Activated CD8-positive, alpha-beta memory T cell treated with anti-CD3 and anti-CD28 coated beads for 1 hour (primary cell): ENCODE results near the gene IKZF4.
"Not testable (repeated sequence)": the region's sequence is repeated elsewhere in the genome, so short reads cannot be mapped to it uniquely, and the experiment has no call there.

ENCODE experiments used
- DNase-seq, 2 donors: peaks; one replicate each; pipeline ENCODE4 v3.0.0-alpha.2; 2020; ENCODE audit warnings: low read depth in 1 of 2; ENCODE audit errors: extremely low read depth in 1 of 2

The IKZF4 gene

GRCh38 chr12:56020423-56021184 is at the start of gene IKZF4:
IKZF4 (plus strand) TSS chr12:56021043; CDS start chr12:56021494, 451 bp downstream.
- no peak for DNase-seq

- no peak for DNase-seq
Observed at GRCh38 chr12:55972042-55972441, 48.8 kb upstream of the IKZF4 start.

GRCh38 chr12:55972456-55972855 is 48.4 kb upstream of the IKZF4 start:
- DNase-seq, result no peak

- no peak for DNase-seq
Observed at GRCh38 chr12:55972911-55973598, 47.8 kb upstream of the IKZF4 start.

GRCh38 chr12:55973599-55974307 is 47.1 kb upstream of the IKZF4 start, which contains the start of gene RAB5B:
RAB5B (plus strand) TSS chr12:55974078; CDS start chr12:55986961, 12,883 bp downstream.
- peak; percentile 92 to 97 for DNase-seq

- peak in 1 of 2 donors; percentile 23 for DNase-seq
Observed at GRCh38 chr12:55974308-55974730, 46.5 kb upstream of the IKZF4 start.

- no peak for DNase-seq
Observed at GRCh38 chr12:55978393-55978792, 42.5 kb upstream of the IKZF4 start.

GRCh38 chr12:55979069-55979468 is 41.8 kb upstream of the IKZF4 start:
- DNase-seq, result no peak

- DNase-seq, result not testable (repeated sequence)
Observed at GRCh38 chr12:55981882-55982281, 39.0 kb upstream of the IKZF4 start.

- no peak for DNase-seq
Observed at GRCh38 chr12:55982319-55982936, 38.4 kb upstream of the IKZF4 start.

- DNase-seq, result no peak
Observed at GRCh38 chr12:55983232-55983842, 37.5 kb upstream of the IKZF4 start.

- no peak for DNase-seq
Observed at GRCh38 chr12:55984861-55985260, 36.0 kb upstream of the IKZF4 start.

GRCh38 chr12:55985341-55985740 is 35.5 kb upstream of the IKZF4 start:
- DNase-seq, result no peak

GRCh38 chr12:55985976-55986375 is 34.9 kb upstream of the IKZF4 start:
- DNase-seq, result not testable (repeated sequence)

- no peak for DNase-seq
Observed at GRCh38 chr12:55991110-55991509, 29.7 kb upstream of the IKZF4 start.

- no peak for DNase-seq
Observed at GRCh38 chr12:55993230-55993853, 27.5 kb upstream of the IKZF4 start.

- no peak for DNase-seq
Observed at GRCh38 chr12:55995366-55995765, 25.5 kb upstream of the IKZF4 start.

GRCh38 chr12:55996201-55996714 is 24.6 kb upstream of the IKZF4 start:
- DNase-seq, result peak; percentile 28 to 37

GRCh38 chr12:55996715-55997534 is 23.9 kb upstream of the IKZF4 start, which contains the start of gene SUOX:
SUOX (plus strand) TSS chr12:55997276; CDS start chr12:56002222, 4,946 bp downstream.
- no peak for DNase-seq
